ENCODE measurements around the gene SPATA33.
"Not testable (repeated sequence)": the region's sequence is repeated elsewhere in the genome, so short reads cannot be mapped to it uniquely, and the experiment has no call there.

The SPATA33 gene

DNA sequence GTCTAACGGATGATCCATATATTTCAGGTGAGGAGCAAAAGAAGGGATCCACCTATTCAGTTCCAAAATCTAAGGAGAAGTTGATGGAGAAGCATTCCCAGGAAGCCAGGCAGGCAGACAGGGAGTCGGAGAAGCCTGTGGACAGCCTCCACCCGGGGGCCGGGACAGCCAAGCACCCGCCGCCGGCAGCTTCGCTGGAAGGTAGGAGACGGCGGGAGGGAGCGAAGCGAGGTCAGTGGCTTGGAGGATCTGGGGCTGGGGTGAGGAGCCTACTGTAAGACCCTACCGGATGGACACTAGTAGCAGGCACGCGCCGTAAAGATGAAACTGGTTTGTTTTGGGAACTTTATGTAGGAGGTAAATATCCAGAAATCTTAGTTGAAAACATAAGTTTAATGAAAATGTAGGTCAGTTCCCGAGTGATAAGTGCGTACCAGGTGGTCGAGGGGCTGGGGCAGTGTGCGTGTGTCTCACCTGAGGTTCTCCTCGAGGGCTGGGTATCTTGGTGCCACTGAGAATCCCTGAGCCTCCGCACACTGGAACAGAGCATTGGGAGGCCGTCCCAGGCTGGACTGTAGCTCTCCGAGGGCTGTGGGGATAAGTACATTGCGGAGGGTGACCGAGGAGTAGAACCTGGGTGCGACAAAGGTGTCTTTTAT is 714 bp downstream of the SPATA33 start:
- Histone ChIP-seq H3K79me2 (ENCODE audit: low read length) (peaks cover 37% of the 10 kb centered on the region), H3K27me3 (replicated peaks; ENCODE audit: insufficient read depth, low read length) (no peaks in the 10 kb centered on the region), H3K9me3 (replicated peaks; ENCODE audit: insufficient read depth, low read length) (no peaks in the 10 kb centered on the region), H3K4me3 (ENCODE audit: low read length) (peak overlapping the region; percentile 84), H2AFZ (ENCODE audit: low read length) (peak overlapping the region; percentile 96), H3K27ac (ENCODE audit: low read length) (no peak overlapping the region), H3K9ac (ENCODE audit: low read length) (peak overlapping the region; percentile 75), H3F3A (ENCODE audit: insufficient read depth, low read length) (no peaks in the 10 kb centered on the region), H4K20me1 (ENCODE audit: insufficient read depth, low read length) (no peaks in the 10 kb centered on the region), H3K9me2 (replicated peaks; ENCODE audit: insufficient read depth, low read length) (no peaks in the 10 kb centered on the region), H3K4me2 (ENCODE audit: low read depth, low read length) (peak overlapping the region; percentile 84), H3K4me1 (ENCODE audit: low read length) (no peaks in the 10 kb centered on the region), H3K36me3 (replicated peaks; ENCODE audit: insufficient read depth, low read length) (no peaks in the 10 kb centered on the region; the same call in 1 of the 2 replicates)
- TF ChIP-seq EZH2phosphoT487 (IDR thresholded peaks at IDR 0.05; ENCODE audit: low read length) (no peak), EZH2 (optimal IDR thresholded peaks at IDR 0.05; ENCODE audit: low read depth, low read length) (no peak)
- TF ChIP-seq, protein P1, sequence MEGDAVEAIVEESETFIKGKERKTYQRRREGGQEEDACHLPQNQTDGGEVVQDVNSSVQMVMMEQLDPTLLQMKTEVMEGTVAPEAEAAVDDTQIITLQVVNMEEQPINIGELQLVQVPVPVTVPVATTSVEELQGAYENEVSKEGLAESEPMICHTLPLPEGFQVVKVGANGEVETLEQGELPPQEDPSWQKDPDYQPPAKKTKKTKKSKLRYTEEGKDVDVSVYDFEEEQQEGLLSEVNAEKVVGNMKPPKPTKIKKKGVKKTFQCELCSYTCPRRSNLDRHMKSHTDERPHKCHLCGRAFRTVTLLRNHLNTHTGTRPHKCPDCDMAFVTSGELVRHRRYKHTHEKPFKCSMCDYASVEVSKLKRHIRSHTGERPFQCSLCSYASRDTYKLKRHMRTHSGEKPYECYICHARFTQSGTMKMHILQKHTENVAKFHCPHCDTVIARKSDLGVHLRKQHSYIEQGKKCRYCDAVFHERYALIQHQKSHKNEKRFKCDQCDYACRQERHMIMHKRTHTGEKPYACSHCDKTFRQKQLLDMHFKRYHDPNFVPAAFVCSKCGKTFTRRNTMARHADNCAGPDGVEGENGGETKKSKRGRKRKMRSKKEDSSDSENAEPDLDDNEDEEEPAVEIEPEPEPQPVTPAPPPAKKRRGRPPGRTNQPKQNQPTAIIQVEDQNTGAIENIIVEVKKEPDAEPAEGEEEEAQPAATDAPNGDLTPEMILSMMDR (IDR thresholded peaks at IDR 0.05; ENCODE audit: low read length) = no peak
- DNase-seq = no peak

DNA sequence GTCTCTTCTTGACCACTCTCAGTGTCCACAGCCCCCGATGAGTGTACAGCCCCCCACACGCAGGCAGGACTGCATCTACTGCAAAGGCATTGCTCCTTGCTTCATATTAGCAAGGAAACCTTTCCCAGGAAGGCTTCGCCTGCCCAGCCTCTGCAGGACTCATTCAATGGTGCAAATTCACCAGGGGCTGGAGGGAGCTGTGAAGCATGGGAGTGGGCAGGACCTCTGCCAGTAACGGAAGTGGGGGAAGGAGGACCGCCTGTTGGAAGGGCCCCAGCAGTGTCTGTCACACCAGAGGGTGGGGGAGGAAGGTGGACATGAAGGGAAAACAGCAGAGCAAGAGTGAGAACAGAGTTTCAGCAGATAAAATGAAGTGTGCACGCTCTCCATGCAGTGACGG is 2.5 kb downstream of the SPATA33 start:
- DNase-seq = no peak
- H3K79me2 ChIP-seq (ENCODE audit: low read length) = peaks cover 29% of the 10 kb centered on the region
- no peaks in the 10 kb centered on the region; the same call in 1 of the 2 replicates for H3K36me3 ChIP-seq (replicated peaks; ENCODE audit: insufficient read depth, low read length)
- no peak overlapping the region for H3K4me2 ChIP-seq (ENCODE audit: low read depth, low read length)
- H3K27me3 ChIP-seq (replicated peaks; ENCODE audit: insufficient read depth, low read length) = no peaks in the 10 kb centered on the region
- H3K9ac ChIP-seq (ENCODE audit: low read length) = no peak overlapping the region
- TF ChIP-seq EZH2phosphoT487 (IDR thresholded peaks at IDR 0.05; ENCODE audit: low read length) = no peak
- TF ChIP-seq, protein P1 (IDR thresholded peaks at IDR 0.05; ENCODE audit: low read length) = no peak
- TF ChIP-seq EZH2 (optimal IDR thresholded peaks at IDR 0.05; ENCODE audit: low read depth, low read length) = no peak
- H3K9me3 ChIP-seq (replicated peaks; ENCODE audit: insufficient read depth, low read length) = no peaks in the 10 kb centered on the region
- no peak overlapping the region for H2AFZ ChIP-seq (ENCODE audit: low read length)
- H4K20me1 ChIP-seq (ENCODE audit: insufficient read depth, low read length) = no peaks in the 10 kb centered on the region
- no peaks in the 10 kb centered on the region for H3K4me1 ChIP-seq (ENCODE audit: low read length)
- no peaks in the 10 kb centered on the region for H3F3A ChIP-seq (ENCODE audit: insufficient read depth, low read length)
- H3K9me2 ChIP-seq (replicated peaks; ENCODE audit: insufficient read depth, low read length) = no peaks in the 10 kb centered on the region
- no peak overlapping the region for H3K27ac ChIP-seq (ENCODE audit: low read length)
- no peak overlapping the region for H3K4me3 ChIP-seq (ENCODE audit: low read length)

DNA sequence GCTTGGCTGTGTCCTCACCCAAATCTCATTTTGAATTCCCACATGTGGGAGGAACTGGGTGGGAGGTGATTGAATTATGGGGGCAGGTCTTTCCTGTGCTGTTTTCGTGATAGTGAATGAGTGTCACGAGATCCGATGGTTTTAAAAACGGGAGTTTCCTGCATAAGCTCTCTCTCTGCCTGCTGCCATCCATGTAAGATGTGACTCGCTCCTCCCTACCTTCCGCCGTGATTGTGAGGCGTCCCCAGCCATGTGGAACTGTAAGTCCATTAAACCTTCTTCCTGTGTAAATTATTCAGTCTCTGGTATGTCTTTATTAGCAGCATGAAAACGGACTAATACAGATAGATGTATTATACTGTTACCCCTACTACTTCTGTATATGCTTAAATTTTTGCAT is 3.6 kb downstream of the SPATA33 start:
- H3K9me3 ChIP-seq (replicated peaks; ENCODE audit: insufficient read depth, low read length) = no peaks in the 10 kb centered on the region
- H3K4me3 ChIP-seq (ENCODE audit: low read length) = no peak overlapping the region
- H3K9me2 ChIP-seq (replicated peaks; ENCODE audit: insufficient read depth, low read length) = no peaks in the 10 kb centered on the region
- DNase-seq = no peak
- TF ChIP-seq EZH2phosphoT487 (IDR thresholded peaks at IDR 0.05; ENCODE audit: low read length) (no peak), EZH2 (optimal IDR thresholded peaks at IDR 0.05; ENCODE audit: low read depth, low read length) (no peak)
- TF ChIP-seq, protein P1 (IDR thresholded peaks at IDR 0.05; ENCODE audit: low read length) = no peak
- H3K9ac ChIP-seq (ENCODE audit: low read length) = no peak overlapping the region
- H4K20me1 ChIP-seq (ENCODE audit: insufficient read depth, low read length) = no peaks in the 10 kb centered on the region
- no peak overlapping the region for H3K4me2 ChIP-seq (ENCODE audit: low read depth, low read length)
- no peaks in the 10 kb centered on the region; the same call in 1 of the 2 replicates for H3K36me3 ChIP-seq (replicated peaks; ENCODE audit: insufficient read depth, low read length)
- no peaks in the 10 kb centered on the region for H3F3A ChIP-seq (ENCODE audit: insufficient read depth, low read length)
- no peaks in the 10 kb centered on the region for H3K4me1 ChIP-seq (ENCODE audit: low read length)
- no peaks in the 10 kb centered on the region for H3K27me3 ChIP-seq (replicated peaks; ENCODE audit: insufficient read depth, low read length)
- no peak overlapping the region for H2AFZ ChIP-seq (ENCODE audit: low read length)
- peaks cover 25% of the 10 kb centered on the region for H3K79me2 ChIP-seq (ENCODE audit: low read length)
- H3K27ac ChIP-seq (ENCODE audit: low read length) = no peak overlapping the region

DNA sequence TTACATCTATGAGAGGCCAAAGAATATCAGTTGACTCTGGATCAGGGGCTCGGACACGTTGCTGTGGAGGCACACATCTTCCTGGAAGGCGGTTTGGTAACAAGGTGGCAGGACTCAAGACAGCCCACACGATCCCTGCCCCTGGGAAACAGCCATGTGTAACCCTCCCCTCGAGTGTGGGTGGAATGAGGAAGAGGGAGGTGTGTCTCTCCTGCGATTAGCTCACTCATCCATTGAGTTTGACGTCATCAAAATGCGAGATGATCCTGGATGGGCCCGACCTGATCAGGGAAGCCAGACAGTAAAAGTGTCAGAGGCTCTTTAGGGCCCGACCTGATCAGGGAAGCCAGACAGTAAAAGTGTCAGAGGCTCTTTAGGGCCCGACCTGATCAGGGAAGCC is 6.6 kb downstream of the SPATA33 start:
- not testable (repeated sequence) for H3K27ac ChIP-seq (ENCODE audit: low read length); H3K9ac ChIP-seq (ENCODE audit: low read length); H4K20me1 ChIP-seq (ENCODE audit: insufficient read depth, low read length); H3K27me3 ChIP-seq (replicated peaks; ENCODE audit: insufficient read depth, low read length); H3K4me3 ChIP-seq (ENCODE audit: low read length); H3K9me3 ChIP-seq (replicated peaks; ENCODE audit: insufficient read depth, low read length); H3K79me2 ChIP-seq (ENCODE audit: low read length); H2AFZ ChIP-seq (ENCODE audit: low read length); H3K4me1 ChIP-seq (ENCODE audit: low read length); H3K9me2 ChIP-seq (replicated peaks; ENCODE audit: insufficient read depth, low read length); H3K4me2 ChIP-seq (ENCODE audit: low read depth, low read length); DNase-seq; H3F3A ChIP-seq (ENCODE audit: insufficient read depth, low read length); H3K36me3 ChIP-seq (replicated peaks; ENCODE audit: insufficient read depth, low read length)

Measured in MM.1S (cell line).